K562 (cell line): Measurements from ENCODE around the gene RAB3C. TPM values are rescaled to one million over a fixed set of nuclear protein-coding genes. Genes with fewer than 3 reads are reported as not detected.

ENCODE experiments used
- ATAC-seq: fragments of 200-7000 bp; cut with Tn5 transposase; 3 replicates; pipeline ENCODE4 v1.9.1; 2020; ENCODE audit warnings: moderate library complexity
- BruUV-seq: library from RNA; stranded (reverse); fragments of 400-500 nt; replicated peaks from 2 replicates; lab custom pipeline; 2021; lab: Mats Ljungman, UMichigan
- CTCF ChIA-PET: fragments of 300-600 bp; formaldehyde crosslinking; extraction: SDS; loops from one replicate; lab custom pipeline; 2021; ENCODE audit warnings: low intra/inter-chr PET ratio; lab: Yijun Ruan, JAX
- POLR2A ChIA-PET: fragments of 300-600, 350-650 bp; sonication (Branson Sonifier 250); formaldehyde crosslinking; extraction: SDS; loops from one replicate; lab custom pipeline; 2021; ENCODE audit warnings: antibody characterized with exemption, inconsistent platforms; lab: Yijun Ruan, JAX
- DNase-seq, 4 experiments: peaks; one replicate each; pipeline versions ENCODE4 v3.0.0 to v3.0.0-alpha.2; 2011 to 2018; ENCODE audit warnings: low spot score in 3 of 4, mixed read lengths in 3 of 4; ENCODE audit errors: extremely low read depth in 1 of 4
- FAIRE-seq: peaks from 2 replicates; lab custom pipeline; 2011; peaks lifted over from hg19 to GRCh38; lab: Jason Lieb, UNC
- H2AFZ ChIP-seq: 2 replicates; pipeline ENCODE4 v1.6.0; 2011; ENCODE audit warnings: low read depth, low read length, control low read depth, inconsistent platforms
- H3K27ac ChIP-seq: fragments of 200-600 bp; 3 replicates; pipeline ENCODE4 v1.8.0; 2011; ENCODE audit warnings: low read depth, mild to moderate bottlenecking, control low read depth, inconsistent platforms, low read length, moderate library complexity, mixed read lengths; ENCODE audit errors: extremely low read depth
- H3K27me3 ChIP-seq, 2 experiments: fragments of 300-600 bp in 1 of 2; 2 replicates in 1 of 2; 3 replicates in 1 of 2; pipeline versions ENCODE4 v1.6.0 to v1.8.0; 2011; ENCODE audit warnings: inconsistent platforms in 2 of 2, low read length in 2 of 2, mild to moderate bottlenecking in 1 of 2, mixed read lengths in 1 of 2, moderate library complexity in 1 of 2; ENCODE audit not compliant: control insufficient read depth in 2 of 2, insufficient read depth in 2 of 2
- H3K36me3 ChIP-seq: fragments of 300-600 bp; 3 replicates; pipeline ENCODE4 v1.8.0; 2011; ENCODE audit warnings: mild to moderate bottlenecking, low read length, inconsistent platforms; ENCODE audit not compliant: control insufficient read depth, insufficient read depth
- H3K4me1 ChIP-seq, 2 experiments: fragments of 200-600 bp in 1 of 2; replicated peaks in 1 of 2; 2 replicates in 1 of 2; 3 replicates in 1 of 2; pipeline versions ENCODE4 v1.5.1 to v1.8.0; 2011; ENCODE audit warnings: inconsistent platforms in 2 of 2, low read length in 2 of 2, mild to moderate bottlenecking in 1 of 2, mixed read lengths in 1 of 2, moderate library complexity in 1 of 2; ENCODE audit not compliant: control insufficient read depth in 2 of 2, insufficient read depth in 2 of 2
- H3K4me2 ChIP-seq: 2 replicates; pipeline ENCODE4 v1.6.1; 2011; ENCODE audit warnings: low read length, control low read depth, inconsistent platforms, mixed read lengths; ENCODE audit not compliant: insufficient read depth
- H3K4me3 ChIP-seq: fragments of 200-600 bp; sonication (generic), shearing (Covaris generic); 2 replicates; pipeline ENCODE4 v1.5.1; 2016; ENCODE audit warnings: control low read depth, inconsistent platforms
- H3K79me2 ChIP-seq: fragments of 200-600 bp; 3 replicates; pipeline ENCODE4 v1.8.0; 2011; ENCODE audit warnings: low read length, inconsistent platforms; ENCODE audit not compliant: control insufficient read depth, insufficient read depth
- H3K9ac ChIP-seq, 2 experiments: 2 replicates each; pipeline versions ENCODE4 v1.6.0 to v1.6.1; 2011; ENCODE audit warnings: low read depth in 2 of 2, low read length in 2 of 2, control low read depth in 1 of 2, inconsistent platforms in 1 of 2, mild to moderate bottlenecking in 1 of 2, mixed read lengths in 1 of 2; ENCODE audit not compliant: insufficient read depth in 1 of 2
- H3K9me1 ChIP-seq: one replicate; pipeline ENCODE4 v1.6.0; 2011; ENCODE audit warnings: inconsistent platforms, mild to moderate bottlenecking, low read length, moderate library complexity; ENCODE audit not compliant: control insufficient read depth, insufficient read depth
- H3K9me3 ChIP-seq: replicated peaks from 2 replicates; pipeline ENCODE4 v1.5.1; 2011; ENCODE audit warnings: low read depth, low read length, inconsistent platforms; ENCODE audit not compliant: control insufficient read depth, insufficient read depth
- H4K20me1 ChIP-seq: replicated peaks from 2 replicates; pipeline ENCODE4 v1.6.1; 2011; ENCODE audit warnings: low read length, inconsistent platforms, mixed read lengths; ENCODE audit not compliant: control insufficient read depth, insufficient read depth
- BRF2 ChIP-seq: IDR thresholded peaks from 3 replicates; pipeline ENCODE4 v1.6.1; 2011; ENCODE audit warnings: borderline replicate concordance, mild to moderate bottlenecking; ENCODE audit not compliant: insufficient read length, insufficient read depth
- GABPA ChIP-seq: fragments of 200-800 bp; sonication (Bioruptor generic); conservative IDR thresholded peaks from 2 replicates; pipeline ENCODE4 v1.6.1; 2016; ENCODE audit warnings: low read depth, missing genetic modification characterization, missing compliant biosample characterization
- IRF2 ChIP-seq: sonication (generic); formaldehyde crosslinking; IDR thresholded peaks from 2 replicates; pipeline ENCODE4 v1.8.1; 2022; ENCODE audit warnings: mild to moderate bottlenecking, missing genetic modification reagents
- ZBTB40 ChIP-seq, 2 experiments: fragments of 450-650 bp in 1 of 2; sonication (generic) in 1 of 2; formaldehyde crosslinking in 1 of 2; IDR thresholded peaks; 2 replicates each; pipeline versions ENCODE4 v1.7.1 to v1.9.0; 2016 to 2022; ENCODE audit warnings: inconsistent platforms in 1 of 2, mild to moderate bottlenecking in 1 of 2, missing genetic modification reagents in 1 of 2
- ZBTB7A ChIP-seq: IDR thresholded peaks from 2 replicates; pipeline ENCODE4 v1.6.1; 2011; ENCODE audit warnings: low read depth, mild to moderate bottlenecking, low read length, moderate library complexity, borderline replicate concordance; ENCODE audit not compliant: control insufficient read depth
- ZNF165 ChIP-seq: fragments of 250-450 bp; sonication (Bioruptor Pico); IDR thresholded peaks from 2 replicates; pipeline ENCODE4 v1.4.0; 2020; ENCODE audit warnings: borderline replicate concordance
- ZNF324 ChIP-seq: fragments of 250-450 bp; sonication (Bioruptor Pico); IDR thresholded peaks from 2 replicates; pipeline ENCODE4 v1.4.0; 2020; ENCODE audit warnings: mild to moderate bottlenecking
- ZNF347 ChIP-seq: fragments of 450-650 bp; formaldehyde crosslinking; IDR thresholded peaks from 2 replicates; pipeline ENCODE4 v1.4.0; 2020; ENCODE audit warnings: low read depth, mild to moderate bottlenecking, moderate library complexity
- WGBS: fragments of 100-300 bp; shearing (Covaris generic); methylation state at CpG from one replicate; pipeline ENCODE4 v1.1.6; 2016; ENCODE audit warnings: low coverage, mixed read lengths; ENCODE audit not compliant: insufficient coverage; ENCODE audit errors: missing lambda C conversion rate; 5-methylcytosine and 5-hydroxymethylcytosine counted together
- in situ Hi-C: fragments of 300-500 bp; cut with MboI; formaldehyde crosslinking; loops from 4 replicates; pipeline ENCODE4 v1.15.0; 2018; ENCODE audit warnings: inconsistent platforms, mixed read lengths
- intact Hi-C: fragments of 100-400 bp; cut with micrococcal nuclease; formaldehyde crosslinking; loops from 2 replicates; pipeline ENCODE4 v1.14.2; 2022
- polyA plus RNA-seq, 8 experiments: library from polyadenylated mRNA; depleted of rRNA in 4 of 8; stranded (reverse) in 5 of 8; unstranded in 3 of 8; fragments of >200 nt; fragmentation: Nextera tagmentation in 2 of 8; fragmentation: Illumina TruSeq in 1 of 8; extraction: Ambion mirVana in 2 of 8; extraction: Trizol in 1 of 8; gene quantifications; 2 replicates each; pipeline versions ENCODE4 v1.2.1 to v1.2.3, GENCODE V29; 2011 to 2014; ENCODE audit warnings: inconsistent platforms in 1 of 8, missing spikeins in 1 of 8
- total RNA-seq, 7 experiments: library from RNA; depleted of rRNA in 6 of 7; stranded (reverse); fragments of >200 nt in 6 of 7; fragmentation: Illumina TruSeq in 2 of 7; extraction: Trizol in 2 of 7; gene quantifications; 2 replicates each; pipeline versions ENCODE4 v1.2.1 to v1.2.3, GENCODE V29; 2011 to 2021; ENCODE audit warnings: low replicate concordance in 1 of 7

Gene RAB3C
- total and polyA plus RNA-seq, 9 of the 15 experiments (the other 6 are each of a cell fraction or from before 2014, with no cell fraction given) = not detected

DNA sequence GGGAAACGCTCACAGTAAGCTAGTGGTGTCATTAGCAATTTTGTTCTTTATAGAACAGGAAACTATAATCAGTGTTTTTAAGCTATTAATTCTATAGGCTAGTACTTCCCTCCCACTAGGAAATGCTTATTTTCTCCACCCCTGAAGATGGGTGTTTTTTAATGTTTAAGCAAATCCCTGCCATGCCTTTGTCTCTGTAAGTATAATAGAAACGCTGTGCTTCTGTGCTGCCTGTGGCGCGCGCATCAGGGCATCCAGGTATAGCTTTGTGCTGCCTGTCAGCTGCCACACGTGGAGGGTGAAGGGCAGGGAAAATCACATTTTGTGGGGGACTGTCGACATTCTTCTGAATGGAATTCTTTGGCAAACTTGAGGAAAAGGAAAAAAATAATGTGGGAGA is 217.5 kb downstream of the RAB3C start:
- Histone ChIP-seq H3K4me1 (no peaks in the 10 kb centered on the region), H3K4me2 (no peak overlapping the region), H3K27me3 (no peaks in the 10 kb centered on the region), H3K9me3 (no peaks in the 10 kb centered on the region), H4K20me1 (no peaks in the 10 kb centered on the region), H3K4me3 (no peak overlapping the region), H3K9me1 (no peaks in the 10 kb centered on the region), H3K79me2 (no peaks in the 10 kb centered on the region), H3K9ac (no peak overlapping the region), H3K36me3 (no peaks in the 10 kb centered on the region), H2AFZ (no peak overlapping the region), H3K27ac (no peak overlapping the region)
- POLR2A ChIA-PET = no interaction called here
- DNase-seq = no peak
- in situ Hi-C loops = no loop called here
- ATAC-seq = no peak
- CTCF ChIA-PET = no interaction called here
- no TSS peak for BruUV-seq
- WGBS = 24% methylated on average over 7 of the region's 7 CpGs
- intact Hi-C loops = no loop called here
- no peak for TF ChIP-seq ZNF165 (CRISPR knock-in tag)
- no peak for TF ChIP-seq IRF2 (CRISPR knock-in tag)
- no peak for TF ChIP-seq ZBTB7A
- TF ChIP-seq ZNF347 (CRISPR knock-in tag) = no peak
- TF ChIP-seq ZNF324 (CRISPR knock-in tag) = no peak
- TF ChIP-seq GABPA (tag) = no peak
- TF ChIP-seq BRF2 = no peak
- TF ChIP-seq ZBTB40 (IDR thresholded peaks at IDR 0.05) = no peak
- TF ChIP-seq ZBTB40 (CRISPR knock-in tag; IDR thresholded peaks at IDR 0.05) = no peak
- no peak for FAIRE-seq
